HG03025 (cell line): ENCODE results near the gene LIN37.
"Not testable (repeated sequence)": the region's sequence is repeated elsewhere in the genome, so short reads cannot be mapped to it uniquely, and the experiment has no call there.

Experiments used
- ATAC-seq: cut with Tn5 transposase; IDR thresholded peaks from one replicate; pipeline ENCODE4 v1.9.1; 2021; ENCODE audit warnings: mild to moderate bottlenecking, moderate library complexity; ENCODE audit not compliant: unreplicated experiment, low FRiP score

Gene LIN37

DNA sequence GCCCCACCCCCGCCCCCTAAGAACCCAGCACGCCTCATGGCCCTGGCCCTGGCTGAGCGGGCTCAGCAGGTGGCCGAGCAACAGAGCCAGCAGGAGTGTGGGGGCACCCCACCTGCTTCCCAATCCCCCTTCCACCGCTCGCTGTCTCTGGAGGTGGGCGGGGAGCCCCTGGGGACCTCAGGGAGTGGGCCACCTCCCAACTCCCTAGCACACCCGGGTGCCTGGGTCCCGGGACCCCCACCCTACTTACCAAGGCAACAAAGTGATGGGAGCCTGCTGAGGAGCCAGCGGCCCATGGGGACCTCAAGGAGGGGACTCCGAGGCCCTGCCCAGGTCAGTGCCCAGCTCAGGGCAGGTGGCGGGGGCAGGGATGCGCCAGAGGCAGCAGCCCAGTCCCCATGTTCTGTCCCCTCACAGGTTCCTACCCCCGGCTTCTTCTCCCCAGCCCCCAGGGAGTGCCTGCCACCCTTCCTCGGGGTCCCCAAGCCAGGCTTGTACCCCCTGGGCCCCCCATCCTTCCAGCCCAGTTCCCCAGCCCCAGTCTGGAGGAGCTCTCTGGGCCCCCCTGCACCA is 38.9 kb downstream of the LIN37 start:
- no peak for ATAC-seq

DNA sequence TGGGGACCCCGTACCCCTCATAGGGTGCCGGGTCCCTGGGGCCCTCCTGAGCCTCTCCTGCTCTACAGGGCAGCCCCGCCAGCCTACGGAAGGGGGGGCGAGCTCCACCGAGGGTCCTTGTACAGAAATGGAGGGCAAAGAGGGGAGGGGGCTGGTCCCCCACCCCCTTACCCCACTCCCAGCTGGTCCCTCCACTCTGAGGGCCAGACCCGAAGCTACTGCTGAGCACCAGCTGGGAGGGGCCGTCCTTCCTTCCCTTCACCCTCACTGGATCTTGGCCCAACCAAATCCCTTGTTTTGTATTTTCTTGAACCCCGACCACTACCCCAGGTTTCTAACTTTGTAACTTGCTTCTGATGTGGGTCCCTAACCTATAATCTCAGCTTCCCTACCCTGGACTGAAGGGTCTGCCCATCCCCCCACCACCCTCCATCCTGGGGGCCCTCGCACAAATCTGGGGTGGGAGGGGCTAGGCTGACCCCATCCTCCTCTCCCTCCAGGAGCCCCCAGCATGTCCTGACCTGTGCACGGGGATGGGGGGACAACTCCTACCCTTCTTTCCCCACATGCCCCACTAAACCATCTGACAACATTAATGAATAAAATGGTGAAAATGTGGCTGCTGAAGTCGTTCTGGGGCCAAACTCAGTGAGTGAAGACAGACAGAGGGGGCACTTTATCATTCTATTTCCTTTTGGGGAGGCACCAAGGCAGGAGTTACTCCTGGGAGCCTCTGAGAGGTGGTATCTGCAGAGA is 40.0 kb downstream of the LIN37 start:
- no peak for ATAC-seq

DNA sequence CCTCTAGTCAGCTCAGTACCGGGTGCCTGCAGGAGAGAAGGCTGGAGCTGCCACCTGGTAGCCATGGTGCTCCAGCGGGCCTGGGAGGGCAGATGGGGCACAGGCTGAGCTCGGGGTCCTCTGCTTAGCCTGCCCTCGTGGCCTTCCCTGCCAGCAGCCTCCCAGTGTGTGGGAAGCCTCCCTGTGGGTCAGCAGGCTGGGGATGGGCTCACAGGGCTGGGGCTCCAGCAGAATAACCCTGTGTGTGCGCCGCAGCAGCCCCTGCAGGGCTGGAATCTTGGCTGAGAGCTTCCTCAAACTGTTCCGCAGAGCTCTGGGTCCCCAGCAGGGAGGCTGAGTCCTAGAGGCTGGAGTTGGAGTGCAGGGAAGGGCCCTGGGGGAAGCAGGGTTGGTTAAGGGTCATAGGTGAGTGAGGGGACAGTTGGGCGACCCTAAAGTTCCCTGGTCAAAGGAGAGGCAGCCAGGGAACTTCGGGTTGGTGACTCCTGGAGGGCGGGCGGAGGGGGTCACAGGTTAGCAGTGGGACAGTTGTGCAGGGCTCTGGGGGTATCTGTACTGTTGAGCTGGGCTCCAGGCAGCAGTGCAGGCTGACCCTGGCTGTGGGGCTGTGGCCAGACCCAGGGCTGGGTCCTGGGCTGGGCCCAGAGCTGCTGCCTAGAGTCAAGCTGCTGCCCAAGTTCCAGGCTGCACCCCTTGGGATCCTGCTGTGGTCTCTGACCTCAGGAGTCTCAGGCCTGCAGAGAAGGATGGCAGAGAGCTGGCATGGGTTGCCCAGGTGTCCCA is 41.0 kb downstream of the LIN37 start:
- ATAC-seq, result no peak

DNA sequence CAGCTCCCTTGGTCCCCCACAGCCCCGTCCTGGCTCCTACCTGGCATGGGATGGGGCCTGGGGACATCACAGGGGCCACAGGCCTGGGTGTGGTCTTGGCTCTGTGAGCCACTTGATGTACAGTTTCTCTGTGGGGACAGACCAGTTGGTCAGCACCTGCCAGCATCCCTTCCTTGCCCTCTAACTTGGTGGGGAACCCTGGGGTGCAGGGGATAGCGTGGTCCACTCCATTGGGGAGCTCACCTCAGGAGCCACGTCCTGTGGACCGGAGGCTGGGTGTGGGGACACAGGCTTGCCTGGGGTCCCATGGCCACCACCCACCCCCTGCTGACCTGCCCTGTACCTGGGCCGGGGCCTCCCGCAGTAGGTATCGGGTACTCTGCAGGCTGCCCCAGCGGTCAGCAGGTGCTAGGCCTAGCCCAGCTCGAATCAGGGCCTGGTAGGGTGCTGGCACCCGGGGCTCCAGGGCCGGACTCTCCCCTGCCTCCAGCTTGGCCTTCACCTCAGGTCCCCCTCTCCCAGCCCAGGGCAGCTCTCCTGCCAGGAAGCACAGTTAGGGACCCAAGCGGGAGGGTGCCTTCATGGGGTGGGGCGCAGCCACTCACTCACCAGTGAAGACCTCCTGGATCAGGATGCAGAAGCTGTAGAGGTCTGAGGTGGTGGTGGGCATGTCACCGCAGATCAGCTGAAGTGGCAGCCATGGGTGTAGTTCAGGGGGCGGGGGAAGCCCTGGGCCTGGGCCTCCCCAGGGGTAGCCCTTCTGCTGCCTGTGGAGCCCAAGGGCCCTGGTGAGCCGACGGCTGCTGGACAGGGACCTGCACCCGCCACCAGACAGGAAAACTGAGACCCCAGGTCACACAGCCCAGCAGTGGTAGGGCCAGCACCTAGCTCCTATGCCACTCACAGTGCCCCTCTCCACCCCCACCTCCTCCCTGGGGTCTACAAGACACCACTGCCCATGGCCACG is 41.9 kb downstream of the LIN37 start:
- ATAC-seq, result no peak

DNA sequence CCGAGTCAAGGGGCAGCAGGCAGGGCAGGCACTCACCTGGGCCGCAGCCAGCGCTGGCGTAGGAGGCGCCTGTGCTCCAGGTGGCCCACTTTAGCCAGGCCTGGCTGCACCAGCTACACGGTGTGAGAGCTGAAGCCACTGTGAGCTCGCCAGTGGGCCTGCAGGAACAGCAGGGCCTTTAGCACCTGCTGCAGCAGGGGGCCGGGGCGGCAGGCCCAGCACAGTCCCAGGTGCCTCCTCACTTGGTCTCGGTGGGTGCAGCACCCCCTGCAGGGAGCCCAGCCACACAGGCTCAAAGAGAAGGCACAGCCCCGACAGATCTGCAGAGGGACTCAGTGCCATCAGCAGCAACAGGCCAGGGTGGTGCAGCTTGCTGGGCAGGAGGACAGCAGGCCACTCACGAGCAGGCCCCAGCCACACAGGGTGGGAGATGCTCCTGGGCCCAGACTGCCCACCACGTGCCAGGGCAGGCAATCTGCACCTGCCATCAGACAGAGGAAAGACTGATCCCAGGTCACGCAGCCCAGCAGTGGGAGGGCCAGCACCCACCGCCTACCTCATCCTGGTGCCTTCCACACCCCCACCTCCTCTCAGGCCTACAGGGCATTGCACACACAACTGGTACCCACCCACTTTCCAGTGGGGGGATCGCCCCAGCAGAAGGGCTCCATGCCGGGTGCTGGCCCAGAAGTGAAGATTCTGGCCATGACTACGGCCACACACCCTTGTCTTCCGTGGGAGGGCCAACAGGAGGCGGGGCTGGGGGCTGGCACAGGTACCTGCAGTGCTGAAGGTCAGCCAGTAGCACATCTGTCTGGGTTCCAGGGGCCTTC is 42.8 kb downstream of the LIN37 start:
- ATAC-seq, result no peak

DNA sequence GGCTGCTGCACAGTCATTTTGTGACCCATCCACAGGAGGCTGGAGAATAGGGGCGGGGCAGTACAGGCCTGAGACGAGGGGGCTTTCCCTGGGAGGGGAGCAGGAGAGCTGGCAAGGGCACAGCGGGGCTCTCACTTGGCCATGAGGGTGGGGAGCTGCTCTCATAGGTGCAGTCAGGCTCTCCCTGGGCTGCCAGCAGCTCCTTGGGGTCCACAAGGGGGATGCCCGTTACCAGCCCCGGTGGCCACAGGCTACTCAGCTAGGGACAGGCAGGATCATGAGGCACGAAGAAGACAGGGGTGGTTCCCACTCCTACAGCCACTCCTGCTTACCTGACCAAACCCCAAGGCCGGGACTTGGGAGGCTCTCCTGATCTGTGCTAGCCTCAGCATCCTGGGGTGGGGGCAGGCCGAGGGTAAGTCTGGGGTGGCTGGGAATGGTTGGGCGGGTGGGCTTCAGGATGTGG is 43.5 kb downstream of the LIN37 start:
- ATAC-seq, result no peak

DNA sequence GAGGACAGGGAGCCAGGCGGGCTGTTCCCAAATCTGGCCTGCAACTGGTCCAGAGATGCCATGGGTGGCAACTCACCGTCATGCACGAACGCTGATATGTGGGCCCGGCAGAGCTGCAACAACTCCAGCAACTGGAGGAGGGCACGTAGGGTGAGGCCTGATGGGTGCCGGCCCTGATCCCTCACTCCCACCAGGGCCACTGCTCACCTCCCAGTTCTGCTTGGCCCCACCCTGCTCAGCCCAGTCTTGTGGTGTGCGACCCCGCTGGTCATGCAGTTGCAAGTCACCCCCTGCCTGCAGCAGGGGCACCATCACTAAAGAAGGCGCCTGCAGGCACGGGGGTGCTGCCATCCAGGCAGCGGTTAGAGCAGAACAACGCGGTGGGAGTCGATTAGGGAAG is 43.9 kb downstream of the LIN37 start:
- no peak for ATAC-seq

DNA sequence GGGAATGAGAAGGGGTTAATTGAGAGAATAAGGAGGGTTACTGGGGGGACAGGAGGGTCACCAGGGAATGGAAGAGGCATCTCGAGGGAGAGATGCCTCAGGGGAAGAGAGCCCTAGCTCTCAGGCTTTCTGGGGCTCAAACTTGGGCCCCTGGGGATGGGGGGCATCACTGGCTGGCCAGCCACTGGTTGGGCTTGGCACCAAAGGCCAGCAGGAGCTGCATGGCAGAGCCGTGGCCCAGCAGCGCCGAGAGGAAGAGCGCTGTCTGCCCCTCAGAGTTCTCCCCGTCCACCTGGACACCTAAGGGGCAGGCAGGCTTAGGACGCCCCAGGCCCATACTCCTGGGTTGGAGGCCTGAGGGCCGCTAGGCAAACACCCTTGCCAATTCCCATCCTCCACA is 44.5 kb downstream of the LIN37 start:
- no peak for ATAC-seq

DNA sequence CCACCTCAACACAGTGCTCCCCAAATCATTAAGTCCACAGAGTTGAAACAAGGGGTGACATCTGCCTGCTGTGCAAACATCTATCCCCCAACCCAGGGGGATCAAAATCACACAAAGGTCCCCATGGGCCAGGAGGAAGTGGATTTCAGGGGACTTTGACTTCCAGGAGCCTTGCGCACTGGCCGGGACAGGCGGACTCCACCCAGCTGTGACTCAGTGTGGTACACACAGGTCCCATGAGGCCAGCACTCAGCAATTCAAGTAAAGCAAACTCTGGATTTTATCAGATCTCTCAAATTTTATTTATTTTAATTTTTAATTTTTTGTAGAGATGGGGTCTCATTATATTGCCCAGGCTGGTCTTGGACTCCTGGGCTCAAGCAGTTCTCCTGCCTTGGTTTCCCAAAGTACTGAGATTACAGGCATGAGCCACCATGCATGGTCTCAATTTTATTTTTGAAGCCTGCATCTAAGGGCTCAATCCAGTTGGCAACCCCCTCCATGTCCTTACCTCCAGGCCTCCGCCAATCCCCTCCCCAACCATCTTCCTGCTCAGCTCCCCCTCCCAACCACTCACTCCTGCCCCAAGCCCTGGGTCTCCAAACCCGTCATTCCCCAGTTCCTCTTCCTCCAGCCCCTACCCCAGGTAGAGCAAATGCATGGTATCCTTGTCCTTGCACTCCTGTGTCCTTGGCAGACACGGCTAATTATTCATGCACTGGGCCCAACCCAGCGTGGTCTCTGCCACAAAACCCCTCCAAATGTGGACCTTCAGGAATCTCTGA is 45.2 kb downstream of the LIN37 start:
- no peak for ATAC-seq

DNA sequence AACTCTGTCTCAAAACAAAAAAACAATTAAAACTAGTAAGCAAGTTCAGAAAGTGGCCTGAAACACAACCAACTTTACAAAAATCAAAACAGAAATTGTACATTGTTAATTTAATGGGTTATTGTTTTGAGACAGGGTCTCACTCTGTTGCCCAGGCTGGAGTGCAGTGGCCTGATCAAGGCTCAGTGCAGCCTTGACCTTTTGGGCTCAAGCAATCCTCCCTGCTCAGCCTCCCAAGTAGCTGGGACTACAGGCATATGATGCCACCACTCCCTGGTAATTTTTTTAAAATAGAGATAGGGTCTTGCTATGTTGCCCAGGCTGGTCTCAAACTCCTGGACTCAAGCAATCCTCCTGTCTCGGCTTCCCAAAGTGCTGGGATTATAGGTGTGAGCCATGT is 47.2 kb downstream of the LIN37 start:
- not testable (repeated sequence) for ATAC-seq

DNA sequence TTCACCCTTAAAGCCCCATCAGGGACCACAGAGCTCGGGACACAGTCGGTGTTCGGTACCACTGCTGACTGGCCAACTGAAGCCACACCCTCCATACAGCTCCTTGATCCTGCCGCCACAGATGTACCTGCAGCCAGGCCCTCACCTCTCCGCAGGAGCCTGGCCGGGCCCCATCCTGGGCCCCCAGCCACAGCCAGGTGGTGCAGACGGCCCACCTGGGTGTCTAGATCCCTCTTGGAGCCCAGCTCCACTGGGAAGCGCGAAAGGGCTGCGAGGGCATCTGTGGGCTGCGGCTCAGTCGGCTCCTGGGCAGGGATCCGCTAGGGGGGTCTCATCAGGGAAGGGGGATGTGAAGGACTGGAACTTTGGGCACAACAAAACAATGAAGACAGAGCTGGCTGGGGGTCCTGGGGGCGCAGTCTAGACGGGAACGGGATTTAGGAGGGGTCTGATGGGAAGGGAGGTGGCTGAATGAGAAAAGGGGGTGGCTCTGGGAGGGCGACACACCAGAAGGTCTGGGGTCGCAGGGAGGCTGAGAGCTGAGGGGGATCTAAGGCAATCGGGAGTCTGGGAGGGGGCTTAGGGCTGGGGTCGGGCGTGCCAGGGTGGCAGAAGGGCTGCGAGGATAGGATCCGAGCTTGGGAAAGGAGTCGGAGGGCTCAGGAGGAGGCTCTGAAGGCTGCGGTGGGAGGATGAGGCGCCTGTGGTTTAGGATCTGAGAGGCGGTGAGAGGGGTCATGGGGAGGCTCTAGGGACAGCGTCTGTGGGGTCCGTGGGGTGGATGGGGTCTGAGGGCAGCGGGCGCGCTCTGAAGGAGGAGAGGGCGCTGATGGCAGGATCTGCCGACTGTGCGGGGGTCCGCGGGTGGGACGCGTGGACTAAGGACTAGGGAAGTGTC is 48.5 kb downstream of the LIN37 start:
- no peak for ATAC-seq

DNA sequence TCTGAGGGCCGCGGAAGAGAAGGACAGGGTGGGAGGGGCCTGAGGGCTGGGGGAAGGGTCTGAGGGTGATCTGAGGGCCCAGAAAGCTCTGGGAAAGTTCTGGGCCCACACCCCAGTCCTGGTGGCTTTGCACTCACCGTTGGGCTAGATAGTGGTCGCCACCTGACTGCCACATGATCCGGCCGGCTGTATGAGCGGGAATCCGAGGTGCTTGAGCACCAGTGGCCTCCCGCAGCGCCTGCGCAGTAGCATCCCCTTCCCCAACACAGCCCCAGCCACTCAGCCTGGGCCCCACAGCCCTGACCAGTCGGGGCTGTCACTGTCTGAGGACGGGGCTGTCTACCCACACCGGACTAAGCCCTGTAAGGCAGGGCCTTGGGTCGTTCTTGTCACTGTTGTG is 49.3 kb downstream of the LIN37 start:
- ATAC-seq, result no peak

DNA sequence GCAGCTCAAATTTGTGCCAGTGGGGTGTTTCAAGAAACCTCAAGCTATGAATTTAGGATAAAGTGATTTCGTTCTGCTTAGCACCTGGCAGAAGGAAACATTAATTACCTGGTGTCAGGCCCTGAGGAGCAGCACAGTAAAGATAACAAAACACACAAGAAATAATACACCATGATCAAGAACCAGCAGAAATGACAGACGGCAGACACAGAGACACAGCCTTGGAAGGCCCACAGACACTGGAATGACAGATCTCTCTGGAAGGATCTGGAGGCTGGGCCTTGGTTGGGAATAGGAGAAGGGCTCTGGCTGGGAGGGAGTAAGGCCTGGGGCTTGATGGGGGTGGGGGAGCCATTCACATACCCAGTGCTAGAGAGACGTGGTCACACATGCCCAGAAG is 53.5 kb downstream of the LIN37 start:
- no peak for ATAC-seq
